HepG2 (cell line): ENCODE data around the gene CYP26A1. TPM values are rescaled to one million over a fixed set of nuclear protein-coding genes. Genes with fewer than 3 reads are reported as not detected.

Experiments used
- AGO2 ChIP-seq: fragments of 200-400 bp; formaldehyde crosslinking; optimal IDR thresholded peaks from 2 replicates; pipeline ENCODE3; 2017; ENCODE audit warnings: mild to moderate bottlenecking, low read depth, low read length, moderate library complexity
- HDAC2 ChIP-seq: sonication (generic); formaldehyde crosslinking; IDR thresholded peaks from 2 replicates; pipeline ENCODE4 v1.4.0; 2020; ENCODE audit warnings: missing genetic modification reagents
- HMG20B ChIP-seq: conservative IDR thresholded peaks from 2 replicates; pipeline ENCODE4 v1.6.1; 2016; ENCODE audit warnings: missing genetic modification reagents, missing compliant biosample characterization
- PHF21A ChIP-seq: sonication (generic); formaldehyde crosslinking; IDR thresholded peaks from 2 replicates; pipeline ENCODE4 v1.5.0; 2020; ENCODE audit warnings: mild to moderate bottlenecking, missing genetic modification reagents
- RARG ChIP-seq: sonication (generic); formaldehyde crosslinking; IDR thresholded peaks from 2 replicates; pipeline ENCODE4 v1.4.0; 2020; ENCODE audit warnings: low read depth, mild to moderate bottlenecking, missing genetic modification reagents
- RELA ChIP-seq: sonication (generic); formaldehyde crosslinking; IDR thresholded peaks from 2 replicates; pipeline ENCODE4 v1.4.0; 2020; ENCODE audit warnings: missing genetic modification reagents
- SALL2 ChIP-seq: sonication (generic); formaldehyde crosslinking; IDR thresholded peaks from 2 replicates; pipeline ENCODE4 v1.8.1; 2023; ENCODE audit warnings: mild to moderate bottlenecking, missing genetic modification reagents, inconsistent platforms
- SMC3 ChIP-seq: IDR thresholded peaks from 2 replicates; pipeline ENCODE4 v1.6.1; 2011; ENCODE audit warnings: low read length, improper control_type of control experiment
- ZBTB7B ChIP-seq: sonication (generic); formaldehyde crosslinking; IDR thresholded peaks from 2 replicates; pipeline ENCODE4 v1.4.0; 2020; ENCODE audit warnings: missing genetic modification reagents
- ZFP36L1 ChIP-seq: sonication (generic); formaldehyde crosslinking; IDR thresholded peaks from 2 replicates; pipeline ENCODE4 v1.8.0; 2022; ENCODE audit warnings: mild to moderate bottlenecking, missing genetic modification reagents, moderate library complexity
- ZFP82 ChIP-seq: sonication (generic); formaldehyde crosslinking; IDR thresholded peaks from 2 replicates; pipeline ENCODE4 v1.5.1; 2020; ENCODE audit warnings: mild to moderate bottlenecking, missing genetic modification reagents, borderline replicate concordance
- ZNF180 ChIP-seq: sonication (generic); formaldehyde crosslinking; IDR thresholded peaks from 2 replicates; pipeline ENCODE4 v1.4.0; 2020; ENCODE audit warnings: low read depth, missing genetic modification reagents, borderline replicate concordance
- ZNF234 ChIP-seq: sonication (generic); formaldehyde crosslinking; conservative IDR thresholded peaks from 2 replicates; pipeline ENCODE4 v1.5.1; 2020; ENCODE audit warnings: mild to moderate bottlenecking, missing genetic modification reagents
- ZNF274 ChIP-seq: sonication (generic); formaldehyde crosslinking; IDR thresholded peaks from 2 replicates; pipeline ENCODE4 v1.5.1; 2020; ENCODE audit warnings: mild to moderate bottlenecking, missing genetic modification reagents
- ZNF30 ChIP-seq: sonication (generic); formaldehyde crosslinking; IDR thresholded peaks from 2 replicates; pipeline ENCODE4 v1.5.0; 2020; ENCODE audit warnings: mild to moderate bottlenecking, missing genetic modification reagents
- ZNF33A ChIP-seq: sonication (generic); formaldehyde crosslinking; IDR thresholded peaks from 2 replicates; pipeline ENCODE4 v1.5.1; 2020; ENCODE audit warnings: missing genetic modification reagents, mild to moderate bottlenecking, moderate library complexity, borderline replicate concordance
- ZNF383 ChIP-seq: sonication (generic); formaldehyde crosslinking; IDR thresholded peaks from 2 replicates; pipeline ENCODE4 v1.4.0; 2020; ENCODE audit warnings: missing genetic modification reagents, mild to moderate bottlenecking, borderline replicate concordance
- ZNF558 ChIP-seq: sonication (generic); formaldehyde crosslinking; IDR thresholded peaks from 2 replicates; pipeline ENCODE4 v1.9.0; 2022; ENCODE audit warnings: mild to moderate bottlenecking, missing genetic modification reagents, borderline replicate concordance
- ZNF629 ChIP-seq: sonication (generic); formaldehyde crosslinking; conservative IDR thresholded peaks from 2 replicates; pipeline ENCODE4 v1.5.0; 2020; ENCODE audit warnings: missing genetic modification reagents
- ZNF790 ChIP-seq: sonication (generic); formaldehyde crosslinking; IDR thresholded peaks from 2 replicates; pipeline ENCODE4 v1.8.0; 2022; ENCODE audit warnings: missing genetic modification reagents, mild to moderate bottlenecking, borderline replicate concordance
- polyA plus RNA-seq, 8 experiments: library from polyadenylated mRNA; depleted of rRNA in 3 of 8; stranded (reverse) in 7 of 8; unstranded in 1 of 8; fragments of >200 nt; fragmentation: Illumina TruSeq in 4 of 8; extraction: Trizol in 4 of 8; gene quantifications; 2 replicates each; pipeline versions ENCODE4 v1.2.1 to v1.2.3, GENCODE V29; 2011 to 2016; ENCODE audit warnings: low read depth in 4 of 8, missing spikeins in 1 of 8, mixed read lengths in 1 of 8; ENCODE audit not compliant: insufficient read depth in 1 of 8
- total RNA-seq, 5 experiments: library from RNA; depleted of rRNA; stranded (reverse); fragments of >200 nt; fragmentation: Illumina TruSeq; extraction: Trizol; gene quantifications; 2 replicates each; pipeline ENCODE4 v1.2.3, GENCODE V29; 2016; ENCODE audit warnings: low read depth in 1 of 5
- TF ChIP-seq, protein P1 (sequence below): sonication (generic); formaldehyde crosslinking; IDR thresholded peaks from 2 replicates; pipeline ENCODE4 v1.4.0; 2020; ENCODE audit warnings: missing genetic modification reagents
- TF ChIP-seq, protein P2 (sequence below): IDR thresholded peaks from 2 replicates; pipeline ENCODE4 v1.6.1; 2012; ENCODE audit warnings: inconsistent platforms
- TF ChIP-seq, protein P3 (sequence below): sonication (generic); formaldehyde crosslinking; IDR thresholded peaks from 2 replicates; pipeline ENCODE4 v1.5.0; 2020; ENCODE audit warnings: mild to moderate bottlenecking, missing genetic modification reagents, moderate library complexity
- TF ChIP-seq, protein P4 (sequence below): sonication (generic); formaldehyde crosslinking; IDR thresholded peaks from 2 replicates; pipeline ENCODE4 v1.8.0; 2022; ENCODE audit warnings: missing genetic modification reagents, mild to moderate bottlenecking, inconsistent platforms, borderline replicate concordance

Gene CYP26A1
- total and polyA plus RNA-seq, 2 of the 13 experiments (the other 11 are each of a cell fraction or from before 2014, with no cell fraction given) = 0.15 TPM; not detected in 1

DNA sequence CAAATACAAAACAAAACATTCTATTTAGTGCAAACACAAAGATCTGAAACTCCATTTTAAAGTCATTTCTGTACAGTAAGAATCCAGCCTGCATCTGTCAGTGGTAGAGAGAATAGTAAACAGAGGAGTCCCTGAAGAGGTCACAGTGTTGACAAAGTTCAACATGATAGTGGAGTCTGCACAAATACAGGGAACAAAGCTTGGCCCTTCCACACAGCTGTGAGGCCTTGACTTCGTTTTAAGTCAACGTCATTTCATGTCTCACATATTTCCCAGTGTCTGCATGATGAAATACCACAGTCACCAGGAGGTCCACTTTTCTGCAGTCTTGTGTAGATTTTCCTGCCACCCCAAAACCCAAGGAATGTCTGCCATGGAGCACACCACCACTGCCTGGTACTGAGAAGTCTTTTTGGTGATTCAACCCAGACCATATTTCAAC is 33.0 kb downstream of the CYP26A1 start (continued):
- TF ChIP-seq HMG20B (peak; percentile 65; the same call in 1 of the 2 replicates), ZNF629 (CRISPR knock-in tag) (peak; percentile 27), ZFP36L1 (CRISPR knock-in tag) (no peak), ZNF234 (CRISPR knock-in tag) (no peak), ZNF30 (CRISPR knock-in tag) (no peak), PHF21A (CRISPR knock-in tag) (peak; percentile 50; the same call in 1 of the 2 replicates), RELA (CRISPR knock-in tag) (no peak), ZNF274 (no peak), ZFP82 (CRISPR knock-in tag) (no peak), SMC3 (0 out of 2 replicates have a peak, but pooled peaks have one; percentile 11), AGO2 (no peak), ZBTB7B (no peak), ZNF558 (CRISPR knock-in tag) (no peak), ZNF383 (CRISPR knock-in tag) (no peak), ZNF180 (CRISPR knock-in tag) (no peak), ZNF33A (no peak), HDAC2 (CRISPR knock-in tag) (peak; percentile 96), RARG (CRISPR knock-in tag) (no peak), SALL2 (CRISPR knock-in tag) (peak; percentile 87), ZNF790 (CRISPR knock-in tag) (no peak)
- TF ChIP-seq, protein P1, sequence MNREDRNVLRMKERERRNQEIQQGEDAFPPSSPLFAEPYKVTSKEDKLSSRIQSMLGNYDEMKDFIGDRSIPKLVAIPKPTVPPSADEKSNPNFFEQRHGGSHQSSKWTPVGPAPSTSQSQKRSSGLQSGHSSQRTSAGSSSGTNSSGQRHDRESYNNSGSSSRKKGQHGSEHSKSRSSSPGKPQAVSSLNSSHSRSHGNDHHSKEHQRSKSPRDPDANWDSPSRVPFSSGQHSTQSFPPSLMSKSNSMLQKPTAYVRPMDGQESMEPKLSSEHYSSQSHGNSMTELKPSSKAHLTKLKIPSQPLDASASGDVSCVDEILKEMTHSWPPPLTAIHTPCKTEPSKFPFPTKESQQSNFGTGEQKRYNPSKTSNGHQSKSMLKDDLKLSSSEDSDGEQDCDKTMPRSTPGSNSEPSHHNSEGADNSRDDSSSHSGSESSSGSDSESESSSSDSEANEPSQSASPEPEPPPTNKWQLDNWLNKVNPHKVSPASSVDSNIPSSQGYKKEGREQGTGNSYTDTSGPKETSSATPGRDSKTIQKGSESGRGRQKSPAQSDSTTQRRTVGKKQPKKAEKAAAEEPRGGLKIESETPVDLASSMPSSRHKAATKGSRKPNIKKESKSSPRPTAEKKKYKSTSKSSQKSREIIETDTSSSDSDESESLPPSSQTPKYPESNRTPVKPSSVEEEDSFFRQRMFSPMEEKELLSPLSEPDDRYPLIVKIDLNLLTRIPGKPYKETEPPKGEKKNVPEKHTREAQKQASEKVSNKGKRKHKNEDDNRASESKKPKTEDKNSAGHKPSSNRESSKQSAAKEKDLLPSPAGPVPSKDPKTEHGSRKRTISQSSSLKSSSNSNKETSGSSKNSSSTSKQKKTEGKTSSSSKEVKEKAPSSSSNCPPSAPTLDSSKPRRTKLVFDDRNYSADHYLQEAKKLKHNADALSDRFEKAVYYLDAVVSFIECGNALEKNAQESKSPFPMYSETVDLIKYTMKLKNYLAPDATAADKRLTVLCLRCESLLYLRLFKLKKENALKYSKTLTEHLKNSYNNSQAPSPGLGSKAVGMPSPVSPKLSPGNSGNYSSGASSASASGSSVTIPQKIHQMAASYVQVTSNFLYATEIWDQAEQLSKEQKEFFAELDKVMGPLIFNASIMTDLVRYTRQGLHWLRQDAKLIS = no peak
- TF ChIP-seq, protein P2, sequence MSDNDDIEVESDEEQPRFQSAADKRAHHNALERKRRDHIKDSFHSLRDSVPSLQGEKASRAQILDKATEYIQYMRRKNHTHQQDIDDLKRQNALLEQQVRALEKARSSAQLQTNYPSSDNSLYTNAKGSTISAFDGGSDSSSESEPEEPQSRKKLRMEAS = peak; percentile 37; the same call in 1 of the 2 replicates
- TF ChIP-seq, protein P3, sequence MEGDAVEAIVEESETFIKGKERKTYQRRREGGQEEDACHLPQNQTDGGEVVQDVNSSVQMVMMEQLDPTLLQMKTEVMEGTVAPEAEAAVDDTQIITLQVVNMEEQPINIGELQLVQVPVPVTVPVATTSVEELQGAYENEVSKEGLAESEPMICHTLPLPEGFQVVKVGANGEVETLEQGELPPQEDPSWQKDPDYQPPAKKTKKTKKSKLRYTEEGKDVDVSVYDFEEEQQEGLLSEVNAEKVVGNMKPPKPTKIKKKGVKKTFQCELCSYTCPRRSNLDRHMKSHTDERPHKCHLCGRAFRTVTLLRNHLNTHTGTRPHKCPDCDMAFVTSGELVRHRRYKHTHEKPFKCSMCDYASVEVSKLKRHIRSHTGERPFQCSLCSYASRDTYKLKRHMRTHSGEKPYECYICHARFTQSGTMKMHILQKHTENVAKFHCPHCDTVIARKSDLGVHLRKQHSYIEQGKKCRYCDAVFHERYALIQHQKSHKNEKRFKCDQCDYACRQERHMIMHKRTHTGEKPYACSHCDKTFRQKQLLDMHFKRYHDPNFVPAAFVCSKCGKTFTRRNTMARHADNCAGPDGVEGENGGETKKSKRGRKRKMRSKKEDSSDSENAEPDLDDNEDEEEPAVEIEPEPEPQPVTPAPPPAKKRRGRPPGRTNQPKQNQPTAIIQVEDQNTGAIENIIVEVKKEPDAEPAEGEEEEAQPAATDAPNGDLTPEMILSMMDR (CRISPR knock-in tag) = no peak
- TF ChIP-seq, protein P4, sequence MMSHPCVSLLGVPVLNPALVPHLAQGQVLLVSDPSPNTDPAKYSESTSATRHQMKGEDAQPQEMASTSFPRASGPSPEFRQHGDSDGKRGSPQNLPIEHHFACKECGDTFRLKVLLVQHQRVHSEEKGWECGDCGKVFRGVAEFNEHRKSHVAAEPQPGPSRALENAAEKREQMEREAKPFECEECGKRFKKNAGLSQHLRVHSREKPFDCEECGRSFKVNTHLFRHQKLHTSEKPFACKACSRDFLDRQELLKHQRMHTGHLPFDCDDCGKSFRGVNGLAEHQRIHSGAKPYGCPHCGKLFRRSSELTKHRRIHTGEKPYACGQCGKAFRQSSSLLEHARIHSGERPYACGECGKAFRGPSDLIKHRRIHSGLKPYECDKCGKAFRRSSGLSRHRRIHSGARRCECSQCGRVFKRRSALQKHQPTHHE (CRISPR knock-in tag) = 0 out of 2 replicates have a peak, but pooled peaks have one; percentile 41
